ENCODE data around the gene MED25.

Gene MED25

DNA sequence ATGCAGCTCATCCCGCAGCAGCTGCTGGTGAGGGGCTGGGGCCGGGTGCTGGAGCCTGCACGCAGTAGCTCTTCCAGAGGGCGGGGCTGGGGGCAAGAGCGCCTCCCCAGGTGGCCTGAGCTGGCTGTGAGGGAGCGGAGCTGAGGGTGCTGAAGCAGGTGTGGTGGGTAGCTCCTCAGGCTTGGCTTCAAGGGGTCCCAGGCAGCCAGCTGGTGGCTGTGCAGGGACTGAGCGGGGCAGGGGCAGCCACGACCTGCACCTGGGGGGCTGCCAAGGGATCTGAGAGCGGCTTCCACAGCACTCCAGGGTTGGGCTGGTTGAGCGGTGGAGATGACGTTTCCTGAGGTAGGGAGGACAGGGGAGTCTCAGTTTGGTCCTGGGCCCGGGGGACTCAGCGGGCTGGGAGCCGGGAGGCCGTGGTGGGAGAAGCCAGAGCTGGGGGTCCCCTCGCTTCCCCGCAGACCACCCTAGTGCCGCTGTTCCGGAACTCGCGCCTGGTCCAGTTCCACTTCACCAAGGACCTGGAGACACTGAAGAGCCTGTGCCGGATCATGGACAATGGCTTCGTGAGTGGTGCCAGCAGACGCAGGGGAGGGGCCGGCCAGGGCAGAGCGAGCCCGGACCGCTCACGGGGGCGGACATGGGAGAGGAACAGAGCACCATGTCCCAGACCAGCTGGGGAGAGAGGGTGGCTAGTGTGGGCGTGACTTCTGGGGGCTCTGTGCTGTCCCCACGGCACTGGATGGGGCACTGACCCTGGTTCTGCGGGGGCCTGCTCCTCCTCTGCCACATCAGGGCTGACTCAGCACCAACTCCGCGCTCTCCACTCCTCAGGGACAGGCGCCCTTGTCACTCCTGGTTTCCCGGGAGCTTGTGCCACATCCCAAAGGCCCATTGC is 40.2 kb downstream of the MED25 start:
- no peak for DNase-seq (ENCODE audit: low read depth)

DNA sequence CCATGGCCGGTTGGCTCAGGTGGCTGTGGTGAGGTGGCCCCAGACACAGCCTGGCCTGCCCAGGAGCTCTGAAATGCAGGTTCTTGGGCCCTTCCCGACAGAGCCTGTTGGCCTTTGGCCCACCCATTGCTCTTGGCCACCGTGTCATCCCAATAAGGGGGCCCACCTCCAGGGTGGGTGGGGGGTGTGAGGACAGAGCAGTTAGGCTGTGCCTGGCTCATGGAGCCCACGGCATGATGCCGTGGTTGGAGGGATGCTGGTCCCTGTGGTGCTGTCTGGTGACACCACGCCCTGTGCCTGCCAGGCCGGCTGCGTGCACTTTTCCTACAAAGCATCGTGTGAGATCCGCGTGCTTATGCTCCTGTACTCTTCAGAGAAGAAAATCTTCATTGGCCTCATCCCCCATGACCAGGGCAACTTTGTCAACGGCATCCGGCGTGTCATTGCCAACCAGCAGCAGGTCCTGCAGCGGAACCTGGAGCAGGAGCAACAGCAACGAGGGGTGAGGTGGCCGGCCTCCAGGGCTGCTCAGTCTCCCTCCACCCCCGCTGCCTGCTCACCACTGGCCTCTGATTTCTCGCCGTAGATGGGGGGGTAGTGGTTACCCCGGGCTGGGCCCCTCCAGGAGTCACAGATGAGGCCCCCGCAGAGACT is 41.7 kb downstream of the MED25 start:
- DNase-seq (ENCODE audit: low read depth) = no peak

DNA sequence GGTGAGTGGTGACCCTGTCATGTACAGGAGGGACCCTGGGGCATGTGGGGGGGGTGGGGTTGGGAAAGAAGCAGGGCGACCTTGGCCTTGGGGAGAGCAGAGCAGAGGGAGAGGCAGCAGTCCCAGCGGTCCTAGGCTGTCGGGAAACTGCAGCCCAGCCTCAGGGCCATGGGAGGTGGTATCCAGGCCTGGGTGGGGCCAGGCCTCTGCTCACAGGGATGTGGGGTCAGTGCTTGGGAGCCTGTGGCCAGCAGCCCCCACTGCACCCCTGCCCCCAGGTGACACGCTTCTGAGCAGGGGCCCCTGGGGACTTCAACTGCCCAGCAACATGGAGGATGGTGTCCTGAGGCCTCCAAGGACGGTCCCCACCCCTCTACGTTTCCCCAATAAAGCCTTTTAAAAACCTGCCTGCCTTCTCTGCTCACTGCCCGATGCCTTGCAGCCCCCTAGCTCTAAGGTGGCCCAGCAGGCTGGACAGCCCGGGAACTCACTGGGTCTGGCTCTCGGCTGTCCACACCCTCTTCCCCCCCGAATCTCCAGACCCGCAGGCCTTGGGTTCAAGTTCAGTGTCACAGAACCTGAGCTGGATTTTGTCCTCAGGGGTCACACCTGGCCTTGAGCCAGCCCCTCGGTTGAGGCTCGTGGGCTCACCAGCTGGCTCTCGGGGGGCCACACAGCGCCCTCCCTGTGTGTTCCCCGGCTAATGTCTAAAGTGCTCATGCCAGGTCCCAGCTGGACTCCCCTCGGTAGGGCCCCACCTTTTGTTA is 42.4 kb downstream of the MED25 start:
- no peak for DNase-seq (ENCODE audit: low read depth)

DNA sequence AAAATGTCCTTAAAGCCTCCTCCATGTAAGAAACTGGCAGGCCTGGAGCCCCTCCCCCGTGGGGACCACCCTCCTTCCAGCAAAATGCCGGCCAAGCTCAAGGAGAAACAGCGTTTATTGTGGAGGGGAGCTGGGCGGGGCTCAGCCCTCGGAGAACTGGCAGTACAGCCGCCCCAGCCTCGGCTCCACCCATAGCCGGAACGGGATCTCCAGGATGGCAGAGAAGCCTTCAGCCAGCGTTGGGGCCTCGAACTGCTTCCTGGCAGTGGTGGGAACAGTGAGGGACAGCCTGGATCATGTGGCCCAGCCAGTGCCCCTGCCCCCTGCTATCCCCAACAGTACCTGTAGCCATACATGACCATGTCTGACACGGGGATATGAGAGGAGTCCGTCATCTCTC is 43.0 kb downstream of the MED25 start:
- DNase-seq (ENCODE audit: low read depth) = no peak

DNA sequence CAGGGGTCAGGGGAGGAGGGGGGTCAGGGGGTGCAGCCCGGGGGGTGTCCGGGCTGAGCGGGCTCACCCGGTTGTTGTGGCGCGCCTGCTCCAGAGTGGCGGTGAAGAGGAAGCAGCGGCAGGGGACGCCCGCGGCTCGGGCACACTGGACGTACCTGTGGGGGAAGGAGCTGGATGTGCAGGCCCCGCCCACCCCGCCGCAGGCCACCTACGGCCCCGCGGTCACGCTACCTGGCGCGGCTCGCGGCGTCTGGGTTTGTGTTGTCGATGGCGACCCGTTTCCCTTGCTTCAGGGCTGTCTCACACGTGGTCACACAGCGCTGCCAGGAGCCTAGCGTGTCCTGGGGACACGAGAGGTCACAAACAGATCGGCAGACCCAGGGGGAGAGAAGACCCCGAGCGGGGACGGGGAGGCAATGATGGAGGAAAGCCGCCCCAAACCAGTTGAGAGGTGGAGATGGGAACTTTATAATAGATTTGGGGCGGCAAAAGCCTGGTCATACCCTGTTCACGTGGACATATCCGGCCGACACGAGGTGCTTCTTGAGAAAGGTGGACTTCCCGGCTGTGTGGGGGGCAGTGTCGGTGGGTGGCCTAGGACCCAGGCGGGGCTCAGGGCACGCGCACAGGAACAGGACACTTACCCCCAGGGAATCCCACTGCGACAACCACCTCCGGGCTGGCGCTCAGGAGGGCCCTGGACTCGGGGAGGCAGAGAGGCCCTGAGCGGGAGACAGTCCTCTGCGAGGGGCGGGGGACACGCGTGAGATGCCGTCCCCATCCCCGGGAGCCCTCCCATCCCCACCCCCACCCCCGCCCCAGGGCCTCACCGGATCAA is 43.7 kb downstream of the MED25 start:
- DNase-seq (ENCODE audit: low read depth) = no peak

DNA sequence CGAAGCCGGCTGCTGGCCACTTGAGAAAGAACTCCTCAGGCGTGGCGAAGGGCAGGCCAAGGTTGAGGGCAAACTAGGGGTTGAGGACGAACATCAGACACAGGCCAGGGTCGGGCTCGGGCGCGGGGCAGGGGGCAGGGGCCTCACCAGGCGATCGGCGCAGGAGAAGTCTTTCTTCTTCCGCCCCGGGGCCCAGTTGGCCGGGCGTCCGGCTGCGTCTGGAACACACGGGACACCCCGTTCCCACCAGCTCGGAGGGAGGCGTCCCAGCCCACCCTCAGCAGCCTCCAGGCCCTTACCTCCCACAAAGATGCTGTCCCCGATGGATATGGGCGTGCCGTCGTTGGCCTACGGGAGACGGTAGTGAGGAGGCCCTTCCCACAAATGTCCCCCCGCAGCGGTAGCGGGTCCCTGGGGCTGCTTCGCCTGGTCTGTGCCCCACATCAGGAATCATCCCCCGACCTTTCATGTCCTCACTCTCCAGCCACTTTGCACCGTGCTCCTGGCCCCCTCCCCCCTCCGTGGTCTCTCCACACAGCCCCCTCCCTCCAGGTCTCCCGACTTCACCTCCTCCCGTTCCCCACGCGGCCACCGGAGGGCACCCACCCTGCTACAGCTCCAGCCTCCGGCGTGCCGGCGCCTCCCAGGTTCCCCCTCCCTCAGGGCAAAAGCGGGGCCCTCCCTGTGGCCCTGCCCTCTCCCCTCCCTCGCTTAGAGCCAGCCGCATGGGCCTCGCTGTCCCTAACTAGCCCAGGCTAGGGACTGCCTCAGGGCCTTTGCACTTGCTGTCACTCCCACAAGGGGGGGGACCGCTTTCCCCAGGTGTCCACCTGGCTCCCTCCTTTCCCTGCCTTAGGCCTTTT is 44.5 kb downstream of the MED25 start:
- DNase-seq (ENCODE audit: low read depth) = no peak

DNA sequence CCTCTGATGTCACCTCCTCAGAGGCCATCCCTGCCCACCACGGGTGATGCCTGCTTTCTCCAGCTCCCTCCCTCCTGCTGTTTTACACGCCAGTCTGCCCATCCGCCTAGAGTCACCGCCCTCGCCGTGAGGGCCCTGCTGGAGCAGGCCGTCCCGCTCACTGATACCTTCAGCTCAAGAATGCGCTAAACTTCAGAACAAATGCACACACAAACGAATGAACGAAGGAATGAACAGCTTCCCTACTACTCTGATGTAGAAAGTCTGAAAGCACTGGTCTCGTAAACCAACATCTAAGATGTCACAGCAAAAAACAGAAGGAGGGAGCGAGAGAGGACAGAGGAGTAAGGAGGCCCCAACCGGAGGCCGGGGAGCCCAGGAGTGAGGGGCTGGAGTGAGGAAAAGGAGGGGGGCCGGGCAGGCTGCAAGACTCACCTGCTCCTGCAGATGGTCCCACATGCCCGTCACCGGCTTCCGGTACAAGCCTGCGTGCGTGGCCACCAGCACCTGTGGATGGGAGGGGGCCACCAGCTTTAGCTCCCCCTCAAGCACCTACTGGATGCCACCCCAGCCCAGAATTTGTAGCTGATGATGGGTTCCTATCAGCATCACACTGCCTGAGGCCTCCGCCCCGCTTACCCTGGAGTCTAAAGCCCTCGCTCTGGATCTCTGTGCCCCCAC is 45.3 kb downstream of the MED25 start:
- DNase-seq (ENCODE audit: low read depth) = no peak

DNA sequence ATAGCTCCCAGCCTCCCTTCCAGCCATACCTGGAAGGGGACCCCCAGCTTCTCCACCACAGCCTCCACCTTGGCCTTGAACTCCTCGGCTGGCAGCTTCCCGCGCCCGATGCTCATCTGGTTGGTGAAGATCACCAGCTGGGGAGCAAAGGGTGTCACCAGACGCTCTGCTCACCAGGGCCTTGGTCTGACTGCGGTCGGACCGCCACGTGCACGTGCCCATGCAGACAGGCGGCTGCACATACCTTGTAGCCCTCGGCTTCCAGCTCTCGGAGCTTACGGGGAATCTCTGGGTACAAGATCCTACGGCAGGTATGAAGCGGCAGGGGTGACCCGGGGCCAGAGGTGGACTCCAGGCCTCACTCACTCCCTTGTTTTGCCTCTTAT is 45.8 kb downstream of the MED25 start:
- DNase-seq (ENCODE audit: low read depth) = no peak

DNA sequence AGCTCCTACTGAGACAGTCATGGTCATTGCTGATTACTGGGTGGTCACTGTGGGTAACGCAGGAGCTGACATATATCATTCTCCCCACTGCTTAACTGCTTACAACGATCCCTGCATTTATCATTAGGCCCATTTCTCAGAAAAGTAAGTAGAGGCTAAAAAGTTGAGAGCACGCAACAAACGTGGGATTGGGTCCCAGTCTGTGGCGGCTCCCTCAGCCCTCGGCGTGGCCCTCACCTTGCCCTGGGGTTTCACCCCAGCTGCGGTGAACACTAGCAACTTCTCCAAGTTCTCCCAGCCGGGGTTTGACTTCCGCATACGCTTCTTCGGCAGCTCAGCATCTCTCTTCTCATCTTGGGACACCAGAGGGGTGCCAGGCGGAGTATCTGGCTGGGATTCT is 46.8 kb downstream of the MED25 start:
- DNase-seq (ENCODE audit: low read depth) = no peak

DNA sequence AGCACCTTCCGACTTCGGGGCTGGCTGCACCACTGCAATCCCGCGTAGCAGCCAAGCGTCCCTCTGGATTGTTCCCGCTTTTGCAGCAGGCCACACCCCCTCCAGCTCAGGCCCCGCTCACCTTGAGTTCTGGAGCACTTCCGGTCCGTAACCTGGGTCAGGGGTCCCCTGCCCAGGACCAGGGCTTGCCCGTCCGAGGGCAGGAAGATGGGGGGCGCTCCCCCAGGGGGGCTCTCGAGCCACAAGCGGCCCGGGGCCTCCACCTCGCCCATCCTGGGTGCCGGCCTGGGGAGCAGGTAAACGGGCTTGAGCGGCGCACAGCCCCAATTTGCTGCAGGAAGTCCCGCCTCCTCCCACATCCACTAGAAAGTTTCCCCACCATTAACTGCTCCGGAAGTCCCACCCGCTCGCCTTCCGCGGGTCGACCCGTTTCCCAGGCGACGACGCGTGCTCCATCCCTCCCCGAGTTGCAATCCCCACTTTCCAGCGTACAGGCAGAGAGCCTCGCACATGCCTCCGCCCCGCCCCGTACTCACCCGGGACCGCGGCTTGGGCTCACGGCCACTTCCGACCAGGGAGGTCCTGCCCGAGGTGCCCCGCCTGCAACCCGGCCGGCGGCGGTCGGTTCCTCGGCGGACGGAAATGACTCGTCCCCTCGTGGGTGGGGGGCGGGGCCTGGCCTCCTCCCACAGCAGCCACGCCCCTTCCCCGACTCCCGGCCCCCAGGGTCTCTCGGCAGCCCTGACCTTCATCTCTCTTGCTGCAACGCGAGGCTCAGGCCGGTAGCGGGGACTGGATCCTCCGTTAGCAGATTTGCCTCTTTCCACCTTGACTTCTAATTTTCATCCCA is 49.1 kb downstream of the MED25 start, which contains the start of gene PNKP:
Gene PNKP, minus strand, starts transcription at position 644 of the 850 bp plus-strand sequence. Its CDS starts 372 bp downstream, at position 272.
- DNase-seq (ENCODE audit: low read depth) = peak; percentile 78

DNA sequence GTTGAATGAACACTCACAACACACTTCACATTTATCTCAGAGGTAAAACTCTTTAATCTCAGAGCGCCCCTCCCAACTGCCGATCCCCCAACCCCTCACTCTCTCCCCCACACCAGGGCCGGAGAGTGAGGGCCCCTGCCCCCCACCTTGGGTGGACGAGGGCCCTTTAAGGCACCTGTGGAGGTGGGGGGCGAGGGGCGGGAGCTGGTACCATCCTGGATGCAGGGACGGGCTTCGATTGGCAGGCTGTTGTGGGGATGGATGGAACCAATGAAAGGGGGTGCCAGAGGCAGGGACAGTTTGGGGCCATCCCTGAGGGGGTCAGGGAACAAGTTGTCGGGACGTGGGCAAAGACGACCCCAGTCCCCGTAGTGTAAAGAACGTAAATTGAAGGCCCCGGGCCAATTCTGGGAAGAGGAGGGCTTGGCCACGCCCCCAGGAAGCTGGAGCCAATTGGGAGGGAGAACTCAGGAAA is 51.0 kb downstream of the MED25 start:
- DNase-seq (ENCODE audit: low read depth) = no peak

DNA sequence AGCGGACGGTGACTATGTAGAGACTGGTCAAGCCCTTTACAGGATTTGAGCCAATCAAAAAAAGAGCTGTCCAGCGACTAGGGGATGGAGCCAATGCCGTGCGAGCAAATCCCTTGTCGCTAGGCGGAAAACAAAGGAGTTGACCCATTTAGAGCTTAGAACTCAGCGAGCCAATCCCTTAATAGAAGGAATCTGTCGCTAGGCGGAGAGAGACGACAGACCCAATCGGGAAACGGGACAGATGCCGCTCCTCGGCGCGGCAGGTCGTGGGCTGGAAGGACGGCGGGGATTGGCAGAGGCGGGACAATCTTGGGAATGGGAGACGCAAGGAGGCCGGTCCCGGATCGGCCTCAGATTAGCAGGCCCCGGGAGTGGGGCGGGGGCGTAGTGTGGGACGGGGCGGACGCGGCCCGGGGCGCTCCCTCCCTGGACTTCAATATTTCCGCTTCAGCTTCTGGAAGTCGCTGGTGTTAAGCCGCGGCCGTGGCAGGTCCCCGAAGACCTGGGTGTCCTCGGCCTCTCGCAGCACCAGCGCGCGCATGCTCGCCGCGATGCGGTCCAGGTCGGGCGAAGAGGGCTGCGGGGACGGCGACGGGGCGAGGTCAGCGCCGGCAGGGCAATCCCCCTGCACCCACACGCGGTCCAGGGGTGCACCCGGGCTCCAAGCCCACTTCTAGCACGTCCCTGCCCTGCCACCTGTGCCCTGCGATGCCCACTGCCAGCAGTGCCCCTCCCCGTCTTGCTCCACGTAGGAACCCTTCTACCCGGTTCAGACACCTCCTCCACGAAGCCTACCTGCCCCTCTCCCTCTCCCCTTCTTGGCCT is 51.6 kb downstream of the MED25 start:
- peak; percentile 82 for DNase-seq (ENCODE audit: low read depth)

DNA sequence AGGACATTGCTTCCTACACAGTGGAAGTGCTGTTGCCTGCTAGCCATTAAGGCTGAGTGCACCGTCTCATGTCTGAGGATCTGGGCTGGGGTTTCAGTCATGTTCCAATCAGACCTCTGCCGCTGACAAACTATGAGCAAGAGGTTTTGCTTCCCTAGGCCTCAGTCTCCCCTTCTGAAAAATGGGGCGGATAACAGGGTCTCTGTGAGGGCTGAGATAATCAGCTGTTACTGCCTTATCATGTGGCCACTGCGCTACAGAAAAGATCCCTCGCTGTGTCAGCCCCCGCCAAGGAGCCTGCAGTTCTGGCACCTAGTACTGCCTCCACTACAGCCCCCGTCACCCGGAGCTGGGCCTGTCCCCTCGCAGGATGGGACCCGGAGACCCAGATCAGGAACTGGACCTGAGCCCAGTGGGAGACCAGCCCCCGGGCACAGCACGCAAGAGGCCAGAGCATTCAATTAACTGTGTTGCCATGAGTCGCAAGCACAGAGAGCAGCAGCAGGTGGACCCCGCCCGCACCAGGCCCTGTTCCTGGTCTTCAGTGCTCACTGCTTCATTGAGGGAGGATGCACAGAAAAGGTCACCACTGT is 52.3 kb downstream of the MED25 start:
- DNase-seq (ENCODE audit: low read depth) = no peak

DNA sequence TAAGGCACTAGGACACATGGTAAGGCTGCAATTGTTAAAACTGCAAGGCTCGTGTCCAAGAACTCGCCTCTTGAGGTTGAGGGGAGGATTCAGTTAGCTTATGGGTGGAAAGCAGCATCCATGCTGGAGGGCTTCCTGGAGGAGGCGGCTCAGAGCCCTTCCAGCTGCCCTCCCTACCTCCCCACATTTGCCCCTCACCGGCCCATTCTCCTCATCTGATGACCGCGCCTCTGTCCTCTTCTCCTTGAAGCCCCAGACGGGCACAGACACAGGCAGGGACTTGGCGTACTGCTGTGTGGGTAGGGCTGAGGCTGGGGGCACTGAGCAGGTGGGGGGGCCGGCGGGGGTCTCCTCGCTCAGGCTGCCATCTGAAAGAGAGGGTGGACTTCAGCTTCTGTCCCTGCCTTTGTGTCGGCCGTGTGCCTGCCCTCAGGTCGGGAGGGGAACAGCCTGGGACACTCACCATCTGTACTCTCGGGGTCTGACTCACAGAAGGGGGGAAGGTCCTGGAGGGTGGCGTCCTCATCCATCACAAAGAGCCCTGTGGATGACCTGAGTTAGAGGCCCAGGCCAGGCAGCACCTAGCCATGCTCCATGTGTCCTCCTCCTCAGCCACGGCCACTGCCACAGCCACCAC is 53.4 kb downstream of the MED25 start:
- DNase-seq (ENCODE audit: low read depth) = no peak

DNA sequence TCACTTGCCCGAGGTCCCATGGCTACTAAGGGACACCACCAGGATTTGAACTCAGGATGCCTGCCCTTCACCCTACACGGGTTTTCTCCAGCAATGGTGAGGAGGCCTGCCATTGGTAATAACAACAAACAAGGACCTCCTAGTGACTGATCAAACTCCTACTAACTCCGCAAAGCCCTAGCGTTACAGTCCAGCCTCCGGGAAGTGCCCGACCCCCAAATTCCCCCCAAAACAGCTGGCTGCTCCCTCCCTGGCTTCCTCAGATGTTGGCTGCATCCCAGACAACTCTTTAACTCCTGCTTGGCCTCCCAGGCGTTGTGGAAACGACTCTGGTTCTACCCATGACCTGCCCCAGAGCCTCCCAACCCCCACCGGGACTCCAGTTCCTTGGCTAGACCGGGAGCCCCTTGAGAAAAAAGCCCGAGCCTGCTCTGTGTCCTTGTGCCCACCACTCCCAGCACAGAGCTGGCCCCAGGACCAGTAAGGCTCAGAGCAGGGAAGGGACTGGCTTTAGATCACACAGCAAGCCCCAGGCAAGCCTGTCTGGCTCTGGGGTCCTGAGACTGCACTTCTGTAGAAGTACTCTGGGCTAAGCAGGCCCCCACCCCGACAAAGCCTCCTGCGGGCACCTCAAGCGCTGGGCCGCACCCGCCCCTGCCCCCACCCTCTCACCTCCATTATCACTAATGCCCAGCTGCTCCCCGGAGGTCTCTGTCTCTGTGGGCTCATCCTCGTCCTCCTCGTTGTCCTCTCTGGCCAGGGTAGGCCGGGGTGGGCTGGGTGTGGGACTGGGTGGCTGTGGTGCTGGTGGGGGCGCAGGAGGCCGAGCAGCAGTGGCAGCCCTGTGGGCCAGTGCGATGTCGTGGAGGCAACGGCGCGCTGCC is 54.4 kb downstream of the MED25 start:
- no peak for DNase-seq (ENCODE audit: low read depth)

DNA sequence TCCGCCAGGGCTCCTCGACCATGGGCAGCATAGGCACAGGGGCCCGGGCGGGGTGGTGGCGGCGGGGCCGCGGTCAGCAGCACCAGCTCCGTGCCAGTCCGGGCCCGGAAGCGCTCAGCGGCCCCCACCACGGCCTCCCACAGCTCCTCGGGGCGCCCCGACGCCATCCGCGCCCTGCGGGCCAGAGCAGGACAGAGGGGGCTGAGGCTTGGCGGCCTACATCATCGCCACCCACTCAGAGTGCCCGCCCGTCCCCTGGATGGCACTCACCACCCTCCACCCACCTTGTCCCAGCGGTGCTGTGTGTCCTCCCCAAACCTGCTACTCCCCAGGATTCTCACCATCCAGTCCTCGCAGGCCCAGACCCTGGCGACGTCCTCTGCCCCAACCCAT is 55.0 kb downstream of the MED25 start:
- DNase-seq (ENCODE audit: low read depth) = no peak
